ENCODE data around the gene ATG101.

ATG101 gene

GRCh38 chr12:52079576-52080402, 10.0 kb downstream of the ATG101 start, which contains the start of gene SMIM41:
Gene SMIM41 (plus strand): TSS chr12:52079704. CDS start chr12:52079780, 76 bp downstream.
- DNase-seq (ENCODE audit: low read depth) = no peak

GRCh38 chr12:52080403-52081251, 10.8 kb downstream of the ATG101 start:
- no peak for DNase-seq (ENCODE audit: low read depth)

GRCh38 chr12:52081263-52081733, 11.5 kb downstream of the ATG101 start:
- DNase-seq (ENCODE audit: low read depth) = no peak

DNA sequence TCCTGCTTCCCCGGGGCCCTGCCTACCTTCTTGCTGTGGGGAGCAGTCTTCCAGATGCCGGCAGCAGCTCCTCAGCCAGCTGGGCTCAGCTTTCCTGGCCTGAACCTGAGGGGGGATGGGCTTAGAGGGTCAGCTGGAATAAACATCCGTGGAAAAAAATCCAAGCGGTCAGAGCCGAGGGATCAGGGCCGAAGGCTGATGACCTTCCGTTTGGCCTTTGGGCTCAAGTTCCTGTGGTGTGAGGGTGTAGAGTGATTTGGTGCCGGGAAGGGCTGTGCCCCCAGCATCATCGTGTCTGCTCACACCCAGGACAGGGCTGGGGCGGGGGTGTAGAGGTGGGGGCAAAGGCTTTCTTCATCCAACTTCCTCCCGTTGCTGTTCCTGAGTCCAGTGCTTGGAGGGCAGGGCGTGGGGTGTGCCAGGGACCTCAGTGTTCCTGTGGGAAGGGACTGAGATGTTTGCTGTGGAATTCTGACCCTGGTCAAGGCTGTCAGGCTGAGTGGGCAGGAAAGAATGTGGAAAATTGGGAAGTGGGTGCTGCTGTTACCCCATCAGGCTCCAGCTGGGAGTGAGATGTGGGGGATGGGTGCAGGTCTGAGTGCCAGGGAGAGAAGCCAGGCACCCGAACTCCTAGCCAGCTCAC, 12.4 kb downstream of the ATG101 start:
- no peak for DNase-seq (ENCODE audit: low read depth)

DNA sequence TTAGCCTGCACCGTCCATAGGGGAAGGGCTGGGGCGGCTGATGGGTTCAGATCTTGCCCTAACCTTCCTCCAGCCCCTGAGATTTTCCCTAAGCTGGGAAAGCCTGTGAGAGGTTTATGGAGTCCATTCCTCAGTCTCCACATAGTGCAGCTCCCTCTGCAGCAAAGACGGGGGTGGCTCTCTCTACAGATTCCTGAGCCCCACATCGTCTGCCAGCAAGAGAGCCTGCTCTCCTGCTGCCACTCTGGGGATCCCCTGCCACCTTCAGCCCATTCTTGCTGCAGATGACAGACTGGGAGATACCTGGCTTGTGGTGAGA, 12.8 kb downstream of the ATG101 start:
- DNase-seq (ENCODE audit: low read depth) = no peak

- DNase-seq (ENCODE audit: low read depth) = peak; percentile 47
Observed at GRCh38 chr12:52082988-52083637, 13.3 kb downstream of the ATG101 start.

DNA sequence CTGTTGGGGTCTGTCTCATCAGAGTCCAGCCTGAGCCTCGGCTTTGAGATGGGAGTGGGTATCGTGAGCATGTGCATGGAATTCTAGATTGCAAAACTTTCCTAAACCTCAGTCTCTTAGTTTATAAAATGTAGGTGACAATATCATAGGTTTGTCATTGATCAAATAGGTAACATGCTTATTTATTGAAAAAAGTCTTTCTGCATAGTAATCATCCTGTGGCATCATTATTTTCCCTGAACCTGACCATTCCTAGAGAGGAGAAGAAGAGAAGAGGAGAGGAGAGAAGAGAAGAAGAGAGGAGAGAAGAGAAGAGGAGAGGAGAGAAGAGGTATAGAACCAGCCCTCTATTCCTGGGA, 13.8 kb downstream of the ATG101 start:
- no peak for DNase-seq (ENCODE audit: low read depth)

DNA sequence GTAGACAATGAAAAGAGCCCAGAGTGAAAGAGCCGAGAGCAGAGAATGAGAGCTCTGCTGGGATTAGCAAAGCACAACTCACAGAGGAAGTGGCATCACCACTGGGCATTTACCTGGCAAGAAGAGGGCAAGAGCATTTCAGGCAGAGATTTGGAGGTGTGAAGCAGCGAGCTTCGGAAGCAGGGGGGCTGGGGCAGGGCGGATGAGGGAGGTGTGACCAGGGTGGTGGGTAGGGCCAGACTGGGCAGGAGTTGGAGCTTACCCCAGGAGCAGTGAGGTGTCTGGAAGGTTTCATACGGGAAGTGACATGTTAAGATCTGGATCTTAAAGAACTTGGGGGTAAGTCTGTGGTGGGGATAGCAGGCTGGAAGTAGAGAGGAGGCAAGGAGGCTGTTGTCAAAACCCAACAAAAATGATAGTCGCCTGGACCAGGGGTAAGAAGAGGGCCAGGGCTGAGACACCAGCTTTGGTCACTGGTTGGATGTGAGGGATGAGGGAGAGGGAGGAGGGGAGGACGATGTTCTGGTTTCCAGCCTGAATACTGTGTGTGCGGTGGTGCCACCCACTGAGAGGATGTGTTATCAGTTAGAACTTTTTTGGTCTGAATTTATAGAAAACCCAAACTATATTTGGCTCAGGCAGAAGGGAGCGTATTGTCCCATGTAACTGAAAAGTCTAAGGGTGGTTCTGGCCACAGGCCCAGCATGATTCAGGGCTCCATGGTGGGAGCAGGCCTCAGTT, 14.9 kb downstream of the ATG101 start:
- DNase-seq (ENCODE audit: low read depth) = no peak

GRCh38 chr12:52085682-52086180, 16.0 kb downstream of the ATG101 start:
- DNase-seq (ENCODE audit: low read depth) = no peak

DNA sequence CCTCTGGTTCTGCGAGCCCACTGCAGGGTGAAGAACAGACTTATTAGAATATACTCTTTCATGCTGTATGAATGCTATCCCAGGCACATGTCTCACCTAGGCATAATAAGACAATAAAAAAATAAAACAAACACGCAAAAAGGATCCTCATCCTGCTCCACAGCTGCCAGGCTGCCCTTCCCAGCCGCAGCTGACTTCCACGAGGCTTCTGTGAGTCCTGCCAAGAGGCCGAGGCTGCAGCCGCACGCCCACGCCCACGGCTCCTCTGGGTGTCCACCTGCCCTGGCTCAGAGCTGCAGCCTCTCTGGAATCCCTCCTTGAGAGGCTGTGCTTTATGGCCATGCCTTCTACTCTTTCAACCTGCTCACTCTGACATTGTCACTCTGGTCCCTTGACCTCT, 16.6 kb downstream of the ATG101 start:
- no peak for DNase-seq (ENCODE audit: low read depth)

GRCh38 chr12:52086944-52087835, 17.4 kb downstream of the ATG101 start:
- DNase-seq (ENCODE audit: low read depth) = no peak

GRCh38 chr12:52087961-52088820, 18.4 kb downstream of the ATG101 start:
- no peak for DNase-seq (ENCODE audit: low read depth)

DNA sequence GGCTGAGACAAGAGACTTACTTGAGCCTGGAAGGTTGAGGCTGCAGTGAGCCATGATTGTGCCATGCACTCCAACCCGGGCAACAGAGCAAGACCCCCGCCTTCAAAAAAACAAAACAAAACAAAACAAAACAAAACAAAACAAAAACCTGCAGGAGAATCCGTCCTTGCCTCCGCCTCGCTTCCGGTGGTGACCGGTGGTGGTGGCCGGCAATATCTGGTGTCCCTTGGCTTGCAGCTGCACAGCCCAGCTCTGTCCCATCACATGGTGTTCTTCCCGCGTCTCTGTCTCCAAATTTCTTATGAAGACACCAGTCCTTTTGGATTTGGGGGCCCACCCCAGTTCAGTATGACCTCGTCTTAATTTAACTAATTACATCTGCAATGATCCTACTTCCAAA, 19.7 kb downstream of the ATG101 start:
- no peak for DNase-seq (ENCODE audit: low read depth)

DNA sequence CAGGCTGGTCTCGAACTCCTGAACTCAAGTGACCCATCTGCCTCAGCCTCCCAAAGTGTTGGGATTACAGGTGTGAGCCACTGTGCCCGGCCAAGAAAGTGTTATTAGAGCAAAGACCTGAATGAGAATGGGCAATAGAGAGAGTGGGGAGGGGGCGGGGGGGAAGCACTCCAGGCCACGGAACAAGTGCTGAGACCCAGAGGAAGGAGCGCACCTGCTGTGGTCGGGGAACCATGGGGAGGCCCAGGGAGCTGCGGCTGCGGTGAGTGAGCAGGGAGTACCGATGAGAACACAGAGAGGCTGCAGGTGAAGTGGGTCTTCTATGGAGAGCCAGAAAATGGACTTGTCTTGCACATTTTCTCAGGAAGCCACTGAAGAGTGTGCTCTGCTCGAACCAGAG, 20.5 kb downstream of the ATG101 start:
- DNase-seq (ENCODE audit: low read depth) = no peak

DNA sequence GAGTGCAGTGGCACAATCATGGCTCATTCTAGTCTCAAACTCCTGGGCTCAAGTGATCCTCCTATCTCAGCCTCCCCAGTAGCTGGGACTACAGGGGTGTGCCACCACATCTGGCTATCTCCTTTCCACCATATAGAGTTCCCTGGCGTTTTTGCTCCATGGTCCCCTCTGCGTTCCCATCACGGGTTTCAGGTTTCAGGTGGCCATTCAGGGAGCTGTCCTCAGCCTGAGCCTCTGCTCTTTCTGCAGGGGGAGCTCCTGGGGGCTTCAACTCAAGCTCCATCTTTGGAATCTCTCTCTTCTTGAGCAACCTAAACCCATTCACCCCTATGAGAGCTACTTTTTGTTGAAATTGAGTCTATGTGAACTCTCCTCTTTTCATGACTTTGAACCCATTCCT, 21.3 kb downstream of the ATG101 start:
- no peak for DNase-seq (ENCODE audit: low read depth)

- DNase-seq (ENCODE audit: low read depth) = no peak
Observed at GRCh38 chr12:52091869-52092268, 22.1 kb downstream of the ATG101 start.

GRCh38 chr12:52093346-52093745, 23.6 kb downstream of the ATG101 start:
- DNase-seq (ENCODE audit: low read depth) = no peak

DNA sequence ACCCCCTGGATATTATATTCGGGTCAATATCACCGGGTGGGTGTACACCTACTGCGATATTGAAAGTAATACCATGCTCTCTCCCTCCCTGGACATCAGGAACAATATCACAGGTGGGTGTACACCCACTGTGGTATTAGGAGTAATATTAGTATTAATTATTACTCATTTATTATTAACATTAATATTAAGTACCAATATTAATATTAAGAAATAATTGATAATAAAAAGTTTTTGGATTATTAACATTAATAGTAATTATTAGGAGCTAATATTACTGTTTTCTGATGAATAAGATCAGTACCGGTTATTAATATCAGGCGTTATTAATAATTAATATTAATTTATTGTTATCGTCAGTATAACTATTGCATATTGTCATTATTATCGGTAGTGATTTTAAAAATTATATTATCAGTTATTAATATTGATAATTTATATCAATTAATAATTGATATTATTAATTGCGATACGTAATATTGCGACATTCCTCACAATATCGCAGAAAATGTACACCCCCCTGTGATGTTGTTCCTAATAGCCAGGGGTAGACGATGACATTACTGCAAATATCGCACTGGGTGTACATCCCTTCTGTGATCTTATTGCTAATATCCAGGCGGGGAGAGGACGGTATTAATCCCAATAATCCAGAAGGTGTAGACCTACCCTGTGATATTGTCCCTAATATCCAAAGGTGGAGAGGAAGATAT, 26.7 kb downstream of the ATG101 start:
- no peak for DNase-seq (ENCODE audit: low read depth)
